Muscle layer of colon (tissue), 2 donors: ENCODE results near the gene VPS18.

Experiments
- H3K27ac ChIP-seq: one replicate; pipeline ENCODE4 v1.7.0; 2013; ENCODE audit warnings: low read depth, mild to moderate bottlenecking, low read length, moderate library complexity
- H3K27me3 ChIP-seq, 2 donors: one replicate each; pipeline ENCODE4 v1.7.0; 2013; ENCODE audit warnings: low read length in 2 of 2, mild to moderate bottlenecking in 2 of 2; ENCODE audit not compliant: insufficient read depth in 2 of 2, control insufficient read depth in 1 of 2
- H3K36me3 ChIP-seq: one replicate; pipeline ENCODE4 v1.7.0; 2013; ENCODE audit warnings: mild to moderate bottlenecking, low read length; ENCODE audit not compliant: insufficient read depth
- H3K4me1 ChIP-seq: one replicate; pipeline ENCODE4 v1.7.0; 2013; ENCODE audit warnings: mild to moderate bottlenecking, low read length; ENCODE audit not compliant: insufficient read depth
- H3K4me3 ChIP-seq, 2 donors: one replicate each; pipeline ENCODE4 v1.7.0; 2013; ENCODE audit warnings: low read length in 2 of 2, low read depth in 1 of 2, mild to moderate bottlenecking in 1 of 2, moderate library complexity in 1 of 2
- H3K9ac ChIP-seq: one replicate; pipeline ENCODE4 v1.7.0; 2013; ENCODE audit warnings: low read length
- H3K9me3 ChIP-seq: one replicate; pipeline ENCODE4 v1.7.0; 2013; ENCODE audit warnings: mild to moderate bottlenecking, low read length
- donor health status: abdominal sarcoma.
- donor health status: Adenocarcinoma of cecum.

VPS18 gene

DNA sequence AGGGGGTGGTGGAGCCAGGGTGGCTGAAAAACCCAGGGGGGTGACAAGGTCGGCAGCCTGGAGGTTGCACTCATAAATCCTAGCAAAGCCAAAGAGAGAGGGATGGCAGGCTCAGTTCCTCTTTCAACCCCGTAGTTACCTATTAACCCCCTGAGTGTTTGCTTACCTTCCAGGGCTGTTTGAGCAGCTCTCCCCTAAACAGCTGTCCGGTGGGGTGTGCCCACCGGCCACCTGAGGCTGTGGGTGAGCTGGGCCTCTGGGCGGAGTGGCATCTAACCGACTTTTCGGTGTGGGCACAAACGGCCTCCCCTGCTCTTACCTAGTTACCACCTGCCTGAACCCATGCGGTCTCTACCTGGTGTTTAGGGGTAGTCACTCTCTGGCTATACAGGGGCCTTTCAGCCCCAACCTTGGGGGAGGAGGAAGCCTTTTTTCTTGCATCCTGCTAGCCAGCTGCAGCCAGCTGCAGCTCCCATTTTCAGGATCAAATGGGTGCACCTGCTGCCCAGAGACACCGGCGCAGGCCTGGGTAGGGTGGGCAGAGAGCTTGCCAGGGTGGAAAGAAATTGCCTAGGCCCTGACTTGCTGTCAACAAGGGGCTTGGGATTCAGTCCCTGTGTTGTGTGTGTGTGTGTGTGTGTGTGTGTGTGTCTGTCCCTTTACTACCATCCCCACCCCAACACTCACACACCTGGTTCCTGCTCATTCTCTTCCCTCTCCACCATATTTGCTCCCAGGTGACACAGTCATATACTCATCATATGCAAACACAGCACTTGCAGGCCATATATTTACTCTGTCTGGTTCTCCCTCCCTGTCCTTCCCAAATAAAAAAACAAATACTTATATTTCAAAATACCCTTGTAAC, 38.6 kb downstream of the VPS18 start:
- peaks cover 48 to 52% of the 10 kb centered on the region in 2 donors for H3K27me3 ChIP-seq
- H3K4me3 ChIP-seq = no peak overlapping the region
- no peaks in the 10 kb centered on the region for H3K36me3 ChIP-seq
- peaks cover 28% of the 10 kb centered on the region for H3K4me1 ChIP-seq
- H3K27ac ChIP-seq = no peak overlapping the region
- H3K9ac ChIP-seq = no peak overlapping the region
- no peaks in the 10 kb centered on the region for H3K9me3 ChIP-seq

- Histone ChIP-seq H3K4me3 (no peak overlapping the region), H3K9ac (no peak overlapping the region), H3K27me3 (peaks cover 42 to 45% of the 10 kb centered on the region in 2 donors), H3K27ac (no peak overlapping the region), H3K36me3 (no peaks in the 10 kb centered on the region), H3K9me3 (no peaks in the 10 kb centered on the region), H3K4me1 (peaks cover 25% of the 10 kb centered on the region)
These were observed 39.3 kb downstream of the VPS18 start for GRCh38 chr15:40933517-40933902.

DNA sequence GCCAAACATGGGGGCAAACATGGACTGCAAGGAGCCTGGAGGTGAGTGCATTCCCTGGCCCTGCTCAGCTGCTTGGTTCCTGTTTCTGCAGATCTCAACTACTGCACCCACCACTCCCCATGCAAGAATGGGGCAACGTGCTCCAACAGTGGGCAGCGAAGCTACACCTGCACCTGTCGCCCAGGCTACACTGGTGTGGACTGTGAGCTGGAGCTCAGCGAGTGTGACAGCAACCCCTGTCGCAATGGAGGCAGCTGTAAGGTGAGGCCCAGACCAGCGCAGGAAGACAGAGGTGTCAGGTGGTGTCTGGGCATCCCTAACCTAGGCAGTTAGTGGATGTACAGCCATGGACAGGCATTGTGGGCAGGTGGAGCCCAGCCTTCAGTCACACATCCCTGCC, 40.2 kb downstream of the VPS18 start:
- no peaks in the 10 kb centered on the region for H3K9me3 ChIP-seq
- no peaks in the 10 kb centered on the region for H3K36me3 ChIP-seq
- peaks cover 35 to 36% of the 10 kb centered on the region in 2 donors for H3K27me3 ChIP-seq
- H3K4me1 ChIP-seq = peaks cover 18% of the 10 kb centered on the region
- H3K9ac ChIP-seq = no peak overlapping the region
- no peak overlapping the region for H3K27ac ChIP-seq
- no peak overlapping the region for H3K4me3 ChIP-seq

DNA sequence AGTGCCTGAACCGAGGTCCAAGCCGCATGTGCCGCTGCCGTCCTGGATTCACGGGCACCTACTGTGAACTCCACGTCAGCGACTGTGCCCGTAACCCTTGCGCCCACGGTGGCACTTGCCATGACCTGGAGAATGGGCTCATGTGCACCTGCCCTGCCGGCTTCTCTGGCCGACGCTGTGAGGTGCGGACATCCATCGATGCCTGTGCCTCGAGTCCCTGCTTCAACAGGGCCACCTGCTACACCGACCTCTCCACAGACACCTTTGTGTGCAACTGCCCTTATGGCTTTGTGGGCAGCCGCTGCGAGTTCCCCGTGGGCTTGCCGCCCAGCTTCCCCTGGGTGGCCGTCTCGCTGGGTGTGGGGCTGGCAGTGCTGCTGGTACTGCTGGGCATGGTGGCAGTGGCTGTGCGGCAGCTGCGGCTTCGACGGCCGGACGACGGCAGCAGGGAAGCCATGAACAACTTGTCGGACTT, 42.0 kb downstream of the VPS18 start:
- Histone ChIP-seq H3K9ac (no peak overlapping the region), H3K36me3 (no peaks in the 10 kb centered on the region), H3K27ac (no peak overlapping the region), H3K4me3 (no peak overlapping the region), H3K9me3 (no peaks in the 10 kb centered on the region), H3K4me1 (peaks cover 8% of the 10 kb centered on the region), H3K27me3 (peaks cover 18 to 19% of the 10 kb centered on the region in 2 donors)

- H3K36me3 ChIP-seq = no peaks in the 10 kb centered on the region
- H3K27me3 ChIP-seq = peaks cover 11 to 13% of the 10 kb centered on the region in 2 donors
- H3K4me1 ChIP-seq = peaks cover 9% of the 10 kb centered on the region
- H3K9me3 ChIP-seq = no peaks in the 10 kb centered on the region
- no peak overlapping the region for H3K4me3 ChIP-seq
- no peak overlapping the region for H3K27ac ChIP-seq
- no peak overlapping the region for H3K9ac ChIP-seq
These were observed 42.7 kb downstream of the VPS18 start for GRCh38 chr15:40936709-40937666.

- Histone ChIP-seq H3K4me3 (no peak overlapping the region), H3K27ac (no peak overlapping the region), H3K36me3 (no peaks in the 10 kb centered on the region), H3K9me3 (no peaks in the 10 kb centered on the region), H3K9ac (no peak overlapping the region), H3K4me1 (peaks cover 16% of the 10 kb centered on the region), H3K27me3 (peaks cover under 1 to 5% of the 10 kb centered on the region in 2 donors)
These were observed 43.7 kb downstream of the VPS18 start for GRCh38 chr15:40937762-40938535.

- Histone ChIP-seq H3K9me3 (no peaks in the 10 kb centered on the region), H3K36me3 (no peaks in the 10 kb centered on the region), H3K27ac (no peak overlapping the region), H3K4me1 (peaks cover 16% of the 10 kb centered on the region), H3K27me3 (peaks cover 0 to 1% of the 10 kb centered on the region in 2 donors), H3K4me3 (no peak overlapping the region), H3K9ac (no peak overlapping the region)
These were observed 44.3 kb downstream of the VPS18 start for GRCh38 chr15:40938536-40938870.

GRCh38 chr15:40940296-40940801, 46.1 kb downstream of the VPS18 start:
- Histone ChIP-seq H3K4me3 (no peak overlapping the region), H3K36me3 (no peaks in the 10 kb centered on the region), H3K9me3 (no peaks in the 10 kb centered on the region), H3K4me1 (peaks cover 16% of the 10 kb centered on the region), H3K27ac (no peak overlapping the region), H3K9ac (no peak overlapping the region), H3K27me3 (no peaks in the 10 kb centered on the region)

DNA sequence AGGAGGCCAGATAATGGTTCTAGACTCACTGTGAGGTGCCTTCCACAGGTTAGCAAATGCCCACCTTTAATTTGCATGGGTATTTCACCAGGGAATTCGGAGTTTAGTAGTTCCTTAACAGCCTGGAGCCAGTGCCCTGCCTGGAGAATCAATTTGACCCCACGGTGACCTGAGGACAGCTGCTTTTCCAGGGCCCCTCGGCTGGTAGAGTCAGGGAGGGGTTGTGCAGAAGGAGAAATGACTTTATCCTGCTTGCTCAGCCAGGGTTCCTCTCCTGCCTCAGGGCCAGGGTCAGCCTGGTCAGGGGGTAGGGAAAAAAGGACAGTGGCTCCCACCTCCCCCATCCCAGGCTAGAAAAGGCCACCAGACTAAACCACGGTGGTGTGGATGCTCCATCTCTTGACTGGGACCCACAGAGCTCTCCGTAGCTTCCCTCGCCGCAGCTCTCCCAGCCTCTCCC, 46.8 kb downstream of the VPS18 start:
- Histone ChIP-seq H3K36me3 (no peaks in the 10 kb centered on the region), H3K27ac (peak overlapping the region; percentile 74), H3K4me1 (peaks cover 16% of the 10 kb centered on the region), H3K9ac (no peak overlapping the region), H3K27me3 (no peaks in the 10 kb centered on the region), H3K4me3 (peak overlapping the region; percentile 45 to 58), H3K9me3 (no peaks in the 10 kb centered on the region)

- Histone ChIP-seq H3K4me3 (peak overlapping the region; percentile 58 to 71), H3K27me3 (no peaks in the 10 kb centered on the region), H3K9ac (peak overlapping the region; percentile 45), H3K9me3 (no peaks in the 10 kb centered on the region), H3K27ac (peak overlapping the region; percentile 74), H3K4me1 (peaks cover 16% of the 10 kb centered on the region), H3K36me3 (no peaks in the 10 kb centered on the region)
These were observed 47.5 kb downstream of the VPS18 start for GRCh38 chr15:40941528-40942336.
